KMS-11 (cell line): Measurements from ENCODE around the gene ZNF81.

Experiments
- H2AFZ ChIP-seq: fragments of 200-600 bp; sonication (generic); 2 replicates; pipeline ENCODE4 v1.6.1; 2016; ENCODE audit warnings: antibody characterized with exemption, mixed run types, low read depth
- H3K27ac ChIP-seq: fragments of 200-600 bp; sonication (generic); 2 replicates; pipeline ENCODE4 v1.6.1; 2016; ENCODE audit warnings: mild to moderate bottlenecking, mixed run types
- H3K27me3 ChIP-seq: fragments of 200-600 bp; sonication (generic); 2 replicates; pipeline ENCODE4 v1.6.1; 2017; ENCODE audit warnings: mild to moderate bottlenecking, low read depth, mixed run types, moderate library complexity; ENCODE audit not compliant: insufficient read depth
- H3K36me3 ChIP-seq: fragments of 200-600 bp; sonication (generic); 2 replicates; pipeline ENCODE4 v1.6.1; 2017; ENCODE audit warnings: mild to moderate bottlenecking, mixed run types; ENCODE audit not compliant: insufficient read depth
- H3K4me1 ChIP-seq: fragments of 200-600 bp; sonication (generic); 2 replicates; pipeline ENCODE4 v1.6.1; 2016; ENCODE audit warnings: mild to moderate bottlenecking, low read depth, mixed run types; ENCODE audit not compliant: poor library complexity, severe bottlenecking
- H3K4me2 ChIP-seq: fragments of 200-600 bp; sonication (generic); 2 replicates; pipeline ENCODE4 v1.7.0; 2016; ENCODE audit warnings: mild to moderate bottlenecking, mixed run types
- H3K4me3 ChIP-seq: fragments of 200-600 bp; sonication (generic); IDR thresholded peaks from 2 replicates; pipeline ENCODE4 v1.6.1; 2017; ENCODE audit warnings: low read depth, low read length, mixed read lengths; ENCODE audit not compliant: insufficient read depth
- H3K79me2 ChIP-seq: fragments of 200-600 bp; sonication (generic); 2 replicates; pipeline ENCODE4 v1.6.1; 2016; ENCODE audit warnings: low read depth, mixed run types; ENCODE audit not compliant: insufficient read depth
- H3K9ac ChIP-seq: fragments of 200-600 bp; sonication (generic); 2 replicates; pipeline ENCODE4 v1.6.1; 2016; ENCODE audit warnings: mild to moderate bottlenecking, mixed run types
- H4K20me1 ChIP-seq: fragments of 200-600 bp; sonication (generic); 2 replicates; pipeline ENCODE4 v1.6.1; 2016; ENCODE audit warnings: mild to moderate bottlenecking, mixed run types; ENCODE audit not compliant: insufficient read depth
- CTCF ChIP-seq: fragments of 200-600 bp; sonication (generic); conservative IDR thresholded peaks from 2 replicates; pipeline ENCODE4 v1.6.1; 2017; ENCODE audit warnings: low read depth, mild to moderate bottlenecking, antibody characterized with exemption, low read length, moderate library complexity, mixed read lengths

The ZNF81 gene

DNA sequence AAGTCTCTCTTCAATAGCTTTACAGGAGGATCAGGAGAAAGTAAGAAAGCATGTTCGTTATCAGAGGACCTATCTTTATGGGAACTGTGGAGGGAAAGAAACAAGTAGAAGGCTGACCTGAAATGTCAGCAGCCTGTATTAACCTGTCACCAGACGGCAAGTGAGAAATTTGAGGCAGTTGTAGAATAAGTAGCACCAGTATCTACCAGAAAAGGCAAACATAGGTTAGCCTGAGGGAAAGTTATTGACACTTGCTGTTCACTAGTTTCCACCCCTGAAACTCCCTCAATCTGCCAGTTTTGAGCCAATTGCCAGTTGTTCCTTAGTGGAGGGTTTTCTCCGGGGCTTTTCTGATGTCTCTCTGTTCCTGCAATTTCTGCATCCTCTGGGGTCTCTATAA is 36.4 kb downstream of the ZNF81 start:
- H3K4me1 ChIP-seq, result peaks cover 23% of the 10 kb centered on the region
- no peak overlapping the region for H2AFZ ChIP-seq
- no peak overlapping the region for H3K9ac ChIP-seq
- no peak overlapping the region for H3K27ac ChIP-seq
- H3K4me2 ChIP-seq, result no peak overlapping the region
- H3K79me2 ChIP-seq, result no peaks in the 10 kb centered on the region
- H3K27me3 ChIP-seq, result no peaks in the 10 kb centered on the region
- TF ChIP-seq CTCF, result no peak
- H3K4me3 ChIP-seq, result no peak overlapping the region
- no peaks in the 10 kb centered on the region for H3K36me3 ChIP-seq
- no peaks in the 10 kb centered on the region for H4K20me1 ChIP-seq

DNA sequence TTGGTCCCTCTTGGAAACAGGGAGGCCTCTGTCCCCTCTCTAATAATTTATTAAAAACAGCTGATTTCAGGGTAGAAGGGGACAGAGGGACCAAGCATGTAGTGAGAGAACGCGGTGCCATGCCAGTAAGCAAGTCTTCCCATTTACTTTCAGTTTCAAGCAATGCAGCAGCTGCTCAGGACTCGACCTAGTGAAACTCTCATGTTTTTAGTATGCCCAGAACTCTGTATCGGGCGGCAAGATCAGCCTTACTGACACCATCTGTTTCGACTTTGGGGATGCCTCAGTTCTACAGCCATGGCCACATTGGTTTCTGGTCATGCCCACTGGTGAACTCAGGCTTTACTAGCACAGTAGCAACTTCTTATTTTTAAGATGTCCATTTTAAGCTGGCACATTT is 40.6 kb downstream of the ZNF81 start:
- peak overlapping the region; percentile 56 for H3K9ac ChIP-seq
- H4K20me1 ChIP-seq, result no peaks in the 10 kb centered on the region
- no peak overlapping the region for H3K4me3 ChIP-seq
- H3K36me3 ChIP-seq, result no peaks in the 10 kb centered on the region
- TF ChIP-seq CTCF, result no peak
- H3K4me2 ChIP-seq, result peak overlapping the region; percentile 93
- peak overlapping the region; percentile 69 for H2AFZ ChIP-seq
- H3K4me1 ChIP-seq, result peaks cover 32% of the 10 kb centered on the region
- no peaks in the 10 kb centered on the region for H3K27me3 ChIP-seq
- H3K27ac ChIP-seq, result peak overlapping the region; percentile 90
- no peaks in the 10 kb centered on the region for H3K79me2 ChIP-seq

DNA sequence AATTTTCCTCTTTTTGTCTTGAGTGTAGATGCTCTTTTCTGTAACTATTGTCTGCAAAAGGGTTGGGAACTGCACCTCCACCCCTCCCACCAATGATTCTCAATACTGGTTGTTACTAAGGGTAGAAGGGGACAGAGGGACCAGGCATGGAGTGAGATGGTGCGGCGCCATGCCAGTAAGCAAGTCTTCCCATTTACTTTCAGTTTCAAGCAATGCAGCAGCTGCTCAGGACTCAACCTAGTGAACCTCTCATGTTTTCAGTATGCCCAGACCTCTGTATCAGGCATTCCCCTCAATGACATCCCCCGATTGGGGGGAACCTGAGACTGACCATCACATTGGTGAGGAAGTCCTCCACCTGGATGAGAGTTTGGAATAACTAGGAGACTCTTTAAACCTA is 41.5 kb downstream of the ZNF81 start:
- no peak for TF ChIP-seq CTCF
- Histone ChIP-seq H3K4me3 (no peak overlapping the region), H3K4me1 (peaks cover 32% of the 10 kb centered on the region), H3K27me3 (no peaks in the 10 kb centered on the region), H3K27ac (peak overlapping the region; percentile 90), H3K79me2 (no peaks in the 10 kb centered on the region), H2AFZ (peak overlapping the region; percentile 69), H3K4me2 (peak overlapping the region; percentile 93), H3K36me3 (no peaks in the 10 kb centered on the region), H4K20me1 (no peaks in the 10 kb centered on the region), H3K9ac (peak overlapping the region; percentile 56; the same call in 1 of the 2 replicates)

- Histone ChIP-seq H3K4me2 (no peak overlapping the region), H4K20me1 (no peaks in the 10 kb centered on the region), H3K9ac (no peak overlapping the region), H2AFZ (no peak overlapping the region), H3K4me3 (no peak overlapping the region), H3K27me3 (no peaks in the 10 kb centered on the region), H3K36me3 (no peaks in the 10 kb centered on the region), H3K27ac (no peak overlapping the region), H3K4me1 (peaks cover 32% of the 10 kb centered on the region), H3K79me2 (no peaks in the 10 kb centered on the region)
- no peak for TF ChIP-seq CTCF
Measured at GRCh38 chrX:47879463-47879862, 42.8 kb downstream of the ZNF81 start.
